GM12873 (cell line): ENCODE data around the gene SMCO1.
A peak's percentile ranks its signal among the peaks of the same experiment; 100 is the strongest.

ENCODE experiments used
- TF ChIP-seq, protein P1 (sequence below): IDR thresholded peaks from 2 replicates; pipeline ENCODE4 v1.5.1; 2012; ENCODE audit warnings: low read depth, mild to moderate bottlenecking, moderate library complexity, low read length, control low read depth; ENCODE audit not compliant: insufficient read depth; ENCODE audit errors: missing control alignments

SMCO1 gene

DNA sequence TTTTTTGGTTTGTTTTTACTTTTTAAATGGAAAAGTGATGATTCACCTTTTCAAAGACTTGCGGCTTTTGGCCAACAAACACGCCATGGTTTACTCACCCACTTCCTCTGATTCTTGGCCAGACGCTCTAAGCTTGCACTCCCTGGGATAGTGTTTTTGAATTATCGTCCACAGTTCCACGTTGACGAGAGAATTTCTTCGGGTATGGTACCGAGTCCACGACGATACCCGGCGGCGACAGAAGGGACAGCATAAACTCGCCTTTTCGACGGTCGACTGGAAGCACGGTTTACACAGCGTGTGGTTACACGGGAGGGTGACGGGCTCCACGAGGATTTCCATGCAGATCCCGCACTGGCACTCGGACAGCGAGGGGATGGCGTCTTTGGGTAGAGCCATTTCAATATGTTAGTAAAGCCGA is 12.4 kb downstream of the SMCO1 start:
- TF ChIP-seq, protein P1, sequence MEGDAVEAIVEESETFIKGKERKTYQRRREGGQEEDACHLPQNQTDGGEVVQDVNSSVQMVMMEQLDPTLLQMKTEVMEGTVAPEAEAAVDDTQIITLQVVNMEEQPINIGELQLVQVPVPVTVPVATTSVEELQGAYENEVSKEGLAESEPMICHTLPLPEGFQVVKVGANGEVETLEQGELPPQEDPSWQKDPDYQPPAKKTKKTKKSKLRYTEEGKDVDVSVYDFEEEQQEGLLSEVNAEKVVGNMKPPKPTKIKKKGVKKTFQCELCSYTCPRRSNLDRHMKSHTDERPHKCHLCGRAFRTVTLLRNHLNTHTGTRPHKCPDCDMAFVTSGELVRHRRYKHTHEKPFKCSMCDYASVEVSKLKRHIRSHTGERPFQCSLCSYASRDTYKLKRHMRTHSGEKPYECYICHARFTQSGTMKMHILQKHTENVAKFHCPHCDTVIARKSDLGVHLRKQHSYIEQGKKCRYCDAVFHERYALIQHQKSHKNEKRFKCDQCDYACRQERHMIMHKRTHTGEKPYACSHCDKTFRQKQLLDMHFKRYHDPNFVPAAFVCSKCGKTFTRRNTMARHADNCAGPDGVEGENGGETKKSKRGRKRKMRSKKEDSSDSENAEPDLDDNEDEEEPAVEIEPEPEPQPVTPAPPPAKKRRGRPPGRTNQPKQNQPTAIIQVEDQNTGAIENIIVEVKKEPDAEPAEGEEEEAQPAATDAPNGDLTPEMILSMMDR: peak; percentile 8

DNA sequence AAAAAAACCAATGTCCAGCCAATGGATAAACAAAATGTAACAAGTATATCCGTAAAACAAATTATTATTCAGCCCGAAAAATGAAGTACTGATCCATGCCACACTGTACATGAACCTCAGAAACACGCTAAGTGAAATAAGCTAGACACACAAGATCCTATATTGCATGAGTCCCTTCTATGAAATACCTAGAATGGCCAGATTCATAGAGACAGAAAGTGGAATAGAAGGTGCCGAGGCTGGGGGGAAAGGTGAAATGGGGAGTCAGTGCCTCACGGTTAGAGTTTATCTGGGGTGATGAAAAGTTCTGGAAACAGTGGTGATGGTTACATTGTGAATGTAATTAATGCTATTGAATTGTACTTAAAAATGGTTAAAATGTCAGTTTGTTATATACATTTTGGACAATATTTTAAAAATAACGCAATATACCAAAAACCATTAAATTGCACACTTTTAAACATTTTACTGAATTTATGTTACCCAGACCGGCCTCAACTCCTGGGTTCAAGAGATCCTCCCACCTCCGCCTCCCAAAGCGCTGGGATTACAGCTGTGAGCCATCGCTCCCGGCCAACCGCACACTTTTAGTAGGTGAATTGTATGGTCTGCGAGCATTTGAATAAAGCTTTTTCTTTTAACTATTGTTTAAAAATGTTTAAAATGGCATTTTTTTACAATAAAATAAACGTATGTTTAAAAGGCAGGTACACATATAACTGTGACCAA is 13.7 kb downstream of the SMCO1 start:
- TF ChIP-seq, protein P1: no peak

DNA sequence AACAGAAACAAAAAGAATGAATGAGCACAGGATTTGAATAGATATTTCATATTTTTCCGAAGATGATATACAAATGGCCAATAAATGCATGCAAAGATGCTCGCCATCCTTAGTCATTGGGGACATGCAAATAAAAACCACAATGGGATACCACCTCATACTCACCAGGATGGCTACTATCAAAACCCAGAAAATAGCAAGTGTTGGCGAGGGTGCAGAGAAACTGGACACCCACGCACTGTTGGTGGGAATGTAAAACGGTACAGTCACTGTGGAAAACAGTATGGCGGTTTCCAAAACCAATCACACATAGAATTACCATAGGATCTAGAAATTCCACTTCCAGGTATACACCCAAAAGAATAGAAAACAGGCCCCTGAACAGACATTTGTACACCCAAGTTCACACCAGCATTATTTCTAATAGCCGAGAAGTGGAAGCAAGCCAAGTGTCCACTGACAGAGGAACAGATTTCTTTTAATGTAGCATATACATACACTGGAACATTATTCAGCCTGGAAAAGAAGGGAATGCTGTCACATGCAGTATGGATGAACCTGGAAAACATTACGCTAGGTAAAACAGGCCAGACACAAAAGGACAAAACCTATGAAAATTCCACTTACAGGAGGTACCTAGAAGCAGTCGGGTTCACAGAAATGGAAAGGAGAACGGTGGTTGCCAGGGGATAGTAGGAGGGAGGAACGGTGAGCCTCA is 15.2 kb downstream of the SMCO1 start:
- TF ChIP-seq, protein P1: no peak

DNA sequence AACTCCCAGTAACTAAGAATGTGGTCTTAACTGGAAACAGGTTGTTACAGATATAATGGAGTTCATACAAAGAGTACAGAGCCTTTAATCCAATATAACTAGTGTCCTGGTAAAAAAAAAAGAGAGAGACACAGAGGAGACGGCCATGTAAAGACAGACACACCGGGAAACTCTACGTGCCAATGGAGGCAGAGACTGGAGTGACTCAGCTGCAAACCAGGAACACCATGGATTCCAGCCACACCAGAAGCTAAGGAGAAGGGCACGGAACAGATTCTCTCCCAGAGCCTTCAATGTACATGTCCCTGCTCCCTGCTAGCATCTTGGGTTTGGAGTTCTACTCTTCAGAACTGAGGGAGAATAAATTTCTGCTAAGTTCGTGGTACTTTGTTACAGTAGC is 16.1 kb downstream of the SMCO1 start:
- TF ChIP-seq, protein P1: no peak

DNA sequence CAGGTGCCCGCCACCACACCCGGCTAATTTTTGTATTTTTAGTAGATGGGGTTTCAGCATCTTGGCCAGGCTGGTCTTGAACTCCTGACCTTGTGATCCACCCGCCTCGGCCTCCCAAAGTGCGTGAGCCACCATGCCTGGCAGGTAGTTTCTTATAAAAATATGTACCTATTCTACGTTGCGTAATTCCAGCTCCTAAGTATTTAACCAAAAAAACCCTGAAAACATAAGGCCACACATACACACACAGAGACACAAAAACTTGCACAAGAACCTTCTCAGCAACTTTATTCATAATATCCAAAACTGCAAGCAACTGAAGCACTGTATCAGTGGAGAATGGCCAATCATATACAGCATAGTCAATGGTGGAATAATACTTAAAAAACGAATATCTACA is 16.8 kb downstream of the SMCO1 start:
- TF ChIP-seq, protein P1: no peak

DNA sequence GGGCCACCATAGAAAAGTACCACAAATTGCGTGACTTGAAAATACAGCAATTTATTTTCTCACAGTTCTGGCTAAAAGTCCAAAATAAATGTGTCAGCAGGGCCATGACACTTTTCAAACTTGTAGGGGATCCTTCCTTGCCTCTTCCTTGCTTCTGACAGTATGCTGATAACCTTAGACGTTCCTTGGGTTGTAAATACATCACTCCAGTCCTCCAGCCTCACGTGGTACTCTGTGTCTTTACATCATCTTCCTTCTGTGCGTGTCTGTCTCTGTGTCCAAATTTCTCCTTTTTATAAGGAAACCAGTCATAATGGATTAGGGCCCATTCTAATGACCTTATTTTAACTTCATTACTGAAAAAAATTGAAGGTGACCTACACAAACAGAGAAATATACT is 19.0 kb downstream of the SMCO1 start:
- TF ChIP-seq, protein P1: no peak

DNA sequence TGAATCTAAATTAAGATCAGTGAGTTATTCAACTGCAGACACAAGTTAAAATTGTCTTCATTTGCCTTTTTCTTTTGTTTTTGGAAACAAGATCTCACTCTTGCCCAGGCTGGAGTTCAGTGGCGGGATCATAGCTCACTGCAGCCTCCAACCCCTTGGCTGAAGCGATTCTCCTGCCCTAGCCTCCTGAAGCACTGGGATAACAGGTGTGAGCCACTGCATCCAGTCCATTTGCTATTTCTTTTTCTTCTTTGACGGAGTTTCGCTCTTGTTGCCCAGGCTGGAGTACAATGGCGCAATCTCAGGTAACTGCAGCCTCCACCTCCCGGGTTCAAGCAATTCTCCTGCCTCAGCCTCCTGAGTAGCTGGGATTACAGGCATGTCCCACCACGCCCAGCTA is 21.9 kb downstream of the SMCO1 start:
- TF ChIP-seq, protein P1: no peak
